Gastrocnemius medialis (tissue), 4 donors: ENCODE data around the gene DMRT1. TPM values are rescaled to one million over a fixed set of nuclear protein-coding genes. Genes with fewer than 3 reads are reported as not detected.

Experiments
- ATAC-seq, 2 donors: fragments of 150-250 bp; one replicate each; pipeline ENCODE4 v1.9.1; 2016
- DNase-seq, 2 donors: peaks; one replicate each; pipeline ENCODE4 v3.0.0-alpha.2; 2019
- H3K27ac ChIP-seq, 4 donors: fragments of 200-600 bp; sonication (generic); 1 replicate in 1 of 4; 2 replicates in 3 of 4; pipeline ENCODE4 v1.5.1; 2016 to 2018; ENCODE audit warnings: mild to moderate bottlenecking in 2 of 4, moderate library complexity in 1 of 4
- H3K27me3 ChIP-seq, 3 donors: fragments of 200-600 bp; sonication (generic) in 2 of 3; 1 replicate in 1 of 3; 2 replicates in 2 of 3; pipeline versions ENCODE4 v1.5.1 to v1.6.0; 2016 to 2019; ENCODE audit warnings: mild to moderate bottlenecking in 1 of 3, moderate library complexity in 1 of 3
- H3K36me3 ChIP-seq, 2 donors: fragments of 200-600 bp; sonication (generic) in 1 of 2; one replicate each; pipeline ENCODE4 v1.5.1; 2017 to 2018
- H3K4me1 ChIP-seq, 2 donors: fragments of 200-600 bp; sonication (generic) in 1 of 2; one replicate each; pipeline ENCODE4 v1.5.1; 2016 to 2017; ENCODE audit warnings: mild to moderate bottlenecking in 2 of 2
- H3K4me3 ChIP-seq, 4 donors: fragments of 200-600 bp; sonication (generic) in 3 of 4; 1 replicate in 1 of 4; 2 replicates in 3 of 4; pipeline ENCODE4 v1.5.1; 2016 to 2019; ENCODE audit warnings: mild to moderate bottlenecking in 2 of 4
- H3K9me3 ChIP-seq, 3 donors: fragments of 200-600 bp; sonication (generic) in 2 of 3; 1 replicate in 1 of 3; 2 replicates in 2 of 3; pipeline ENCODE4 v1.5.1; 2016 to 2019
- CTCF ChIP-seq, 5 experiments: fragments of 450-650 bp in 3 of 5; fragments of 200-600 bp in 2 of 5; sonication (generic) in 2 of 5; IDR thresholded peaks in 4 of 5; conservative IDR thresholded peaks in 1 of 5; 1 replicate in 4 of 5; 2 replicates in 1 of 5; pipeline ENCODE4 v1.5.1; 2016 to 2019; ENCODE audit warnings: antibody characterized with exemption in 5 of 5, mild to moderate bottlenecking in 3 of 5, moderate library complexity in 3 of 5
- POLR2A ChIP-seq, 2 donors: fragments of 450-650 bp; IDR thresholded peaks; one replicate each; pipeline ENCODE4 v1.6.1; 2017; ENCODE audit warnings: antibody characterized with exemption in 2 of 2, mild to moderate bottlenecking in 2 of 2, moderate library complexity in 2 of 2
- in situ Hi-C, 4 donors: fragments of 200-750 bp; cut with MboI; loops; one replicate each; pipeline versions ENCODE4 v1.15.0 to v1.8.0; 2017; ENCODE audit warnings: low sequenced_read_pairs in 4 of 4
- intact Hi-C: fragments of 100-400 bp; cut with DNase I; formaldehyde crosslinking; loops from one replicate; pipeline ENCODE4 v1.15.1; 2023; ENCODE audit warnings: low total_unique reads
- total RNA-seq, 4 donors: library from RNA; depleted of rRNA; stranded (reverse); fragments of >200 nt; gene quantifications; one replicate each; pipeline versions ENCODE4 v1.1.0 to v1.2.3, GENCODE V29; 2016

The DMRT1 gene
- total RNA-seq, 4 donors from 2014 or later, result 0.91 TPM; not detected in 3

DNA sequence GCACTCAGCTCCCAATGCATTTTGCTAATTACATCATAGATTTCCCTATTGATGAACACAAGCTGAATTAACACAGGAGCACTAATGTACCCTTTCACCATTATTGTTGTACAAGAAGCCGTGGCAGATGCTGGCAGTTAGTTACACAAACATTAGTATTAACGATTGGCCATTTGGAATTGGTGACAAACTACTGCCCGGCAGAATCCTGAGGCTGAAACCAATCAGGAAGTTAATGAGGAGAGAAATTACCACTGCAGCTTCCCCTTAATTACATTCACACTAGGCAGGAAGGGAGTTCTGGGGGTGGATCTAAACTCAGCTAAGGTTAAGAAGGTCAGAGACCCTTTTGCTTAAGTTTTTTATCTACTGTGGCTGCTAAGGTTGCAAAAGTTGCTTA lies 125.4 kb downstream of the DMRT1 start:
- Histone ChIP-seq H3K27ac (no peak overlapping the region), H3K4me3 (no peak overlapping the region), H3K9me3 (no peaks in the 10 kb centered on the region), H3K4me1 (no peaks in the 10 kb centered on the region), H3K36me3 (no peaks in the 10 kb centered on the region), H3K27me3 (peaks cover 35 to 53% (median 43%) of the 10 kb centered on the region in 3 donors)
- intact Hi-C loops (no loop called here), in situ Hi-C loops (no loop called here)
- DNase-seq (no peak), ATAC-seq (no peak)
- TF ChIP-seq POLR2A (IDR thresholded peaks at IDR 0.05) (no peak), CTCF (IDR thresholded peaks at IDR 0.05 in 4 of 5, conservative IDR thresholded peaks at IDR 0.05 in 1 of 5) (no peak)

DNA sequence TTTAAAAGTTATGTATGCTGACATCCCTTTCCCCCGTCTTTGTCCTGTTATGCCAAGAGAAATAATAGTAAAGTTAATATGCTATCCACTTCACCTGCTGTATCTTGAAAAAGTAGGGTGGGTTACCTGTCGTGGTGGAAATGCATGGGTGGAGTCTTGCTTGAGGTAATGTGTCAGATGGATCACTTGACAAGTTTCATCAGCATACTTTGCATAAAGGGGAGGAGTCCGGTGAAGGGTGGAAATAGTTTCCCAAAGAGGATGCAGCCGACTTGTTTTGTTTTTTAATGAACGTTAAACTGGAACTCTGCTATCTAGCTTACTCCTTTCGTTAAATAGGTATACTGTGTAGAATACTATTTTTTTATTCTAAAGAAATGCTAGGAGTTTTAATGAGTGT lies 125.9 kb downstream of the DMRT1 start:
- intact Hi-C loops, result no loop called here
- H3K27me3 ChIP-seq, result peaks cover 41 to 59% (median 48%) of the 10 kb centered on the region in 3 donors

GRCh38 chr9:967903-968641 lies 126.6 kb downstream of the DMRT1 start:
- H3K4me3 ChIP-seq, result no peak overlapping the region
- H3K36me3 ChIP-seq, result no peaks in the 10 kb centered on the region
- ATAC-seq (no peak), DNase-seq (no peak)
- H3K9me3 ChIP-seq, result no peaks in the 10 kb centered on the region
- H3K4me1 ChIP-seq, result peaks cover 0 to 4% of the 10 kb centered on the region in 2 donors
- intact Hi-C loops, result no loop called here
- H3K27ac ChIP-seq, result no peak overlapping the region
- in situ Hi-C loops, result no loop called here
- H3K27me3 ChIP-seq, result peaks cover 47 to 65% (median 55%) of the 10 kb centered on the region in 3 donors
- no peak for TF ChIP-seq CTCF (IDR thresholded peaks at IDR 0.05 in 4 of 5, conservative IDR thresholded peaks at IDR 0.05 in 1 of 5)

More for the DNA sequence above, 125.9 kb downstream of the DMRT1 start:
- TF ChIP-seq POLR2A (IDR thresholded peaks at IDR 0.05) (no peak), CTCF (IDR thresholded peaks at IDR 0.05 in 4 of 5, conservative IDR thresholded peaks at IDR 0.05 in 1 of 5) (no peak)
- H3K4me3 ChIP-seq, result no peak overlapping the region
- H3K9me3 ChIP-seq, result no peaks in the 10 kb centered on the region
- H3K27ac ChIP-seq, result no peak overlapping the region
- peaks cover 0 to 4% of the 10 kb centered on the region in 2 donors for H3K4me1 ChIP-seq
- ATAC-seq, result no peak
- no peaks in the 10 kb centered on the region for H3K36me3 ChIP-seq
- DNase-seq, result no peak
- in situ Hi-C loops, result no loop called here

DNA sequence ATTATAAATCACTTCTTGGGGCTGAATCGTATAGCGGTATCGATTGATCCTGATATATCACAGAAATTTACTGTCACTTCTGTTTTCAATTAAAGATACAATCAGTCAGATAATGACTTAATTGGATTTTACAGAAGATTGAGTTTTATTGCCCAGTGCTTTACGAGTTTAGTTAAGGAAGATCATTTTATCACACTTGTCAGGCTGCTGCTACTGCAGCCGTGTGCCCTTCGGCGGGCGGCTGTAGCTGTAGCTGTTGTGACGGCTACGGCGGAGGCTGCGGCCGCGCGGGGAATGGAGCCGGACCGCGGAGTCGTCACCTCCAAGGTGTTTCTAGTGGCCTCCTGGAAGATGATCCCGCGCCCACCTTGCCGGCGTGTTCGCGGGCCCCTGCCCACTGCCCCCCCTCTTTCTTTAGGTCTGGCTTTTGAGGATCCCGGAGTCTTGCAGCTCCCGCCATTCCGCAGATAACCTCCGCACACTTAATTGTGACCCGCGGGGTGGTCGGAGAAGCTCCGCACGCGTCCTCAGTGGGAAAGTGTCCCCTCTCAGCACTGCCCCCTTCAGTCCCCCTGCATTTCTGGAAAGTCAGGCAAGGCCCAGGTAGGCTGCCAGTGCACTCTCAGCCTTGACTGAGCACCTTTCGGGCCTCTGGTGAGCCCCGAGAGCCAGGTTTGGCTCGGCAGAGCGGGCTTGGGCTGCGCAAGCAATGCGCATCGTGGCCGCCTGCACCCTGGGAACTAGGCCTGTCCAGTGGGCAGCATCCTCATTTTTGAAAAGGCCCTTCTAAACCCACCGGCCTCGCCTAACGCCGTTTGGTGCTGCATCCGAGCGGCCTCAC lies 128.0 kb downstream of the DMRT1 start:
- DNase-seq (no peak), ATAC-seq (no peak)
- Histone ChIP-seq H3K36me3 (no peaks in the 10 kb centered on the region), H3K9me3 (no peaks in the 10 kb centered on the region), H3K4me3 (no peak overlapping the region), H3K4me1 (peaks cover 0 to 4% of the 10 kb centered on the region in 2 donors), H3K27me3 (peaks cover 62 to 73% (median 65%) of the 10 kb centered on the region in 3 donors), H3K27ac (no peak overlapping the region)
- no peak for TF ChIP-seq POLR2A (IDR thresholded peaks at IDR 0.05)
- TF ChIP-seq CTCF (IDR thresholded peaks at IDR 0.05 in 4 of 5, conservative IDR thresholded peaks at IDR 0.05 in 1 of 5), result no peak
- intact Hi-C loops, result no loop called here
- in situ Hi-C loops, result no loop called here
